ENCODE data around the gene PACSIN1. TPM values are rescaled to one million over a fixed set of nuclear protein-coding genes. Genes with fewer than 3 reads are reported as not detected.

The PACSIN1 gene
- total and polyA plus RNA-seq, 4 donors: 0.03 to 0.17 (median 0.15) TPM

- Histone ChIP-seq H3K9me3 (ENCODE audit: control insufficient read depth in 4 of 4, low read length in 3 of 4) (no peaks in the 10 kb centered on the region), H3K27ac (ENCODE audit: low read depth in 1 of 2, low read length in 2 of 2) (no peak overlapping the region), H3K4me1 (ENCODE audit: control insufficient read depth in 4 of 4, insufficient read depth in 4 of 4, low read length in 3 of 4) (no peaks in the 10 kb centered on the region), H3K4me3 (ENCODE audit: low read depth in 1 of 3, low read length in 3 of 3) (no peak overlapping the region), H3K27me3 (ENCODE audit: control insufficient read depth in 4 of 4, insufficient read depth in 4 of 4, low read length in 3 of 4) (no peaks in the 10 kb centered on the region), H3K36me3 (ENCODE audit: control insufficient read depth in 4 of 4, insufficient read depth in 3 of 4, low read depth in 1 of 4, low read length in 3 of 4) (no peaks in the 10 kb centered on the region), H3K9ac (ENCODE audit: low read depth in 1 of 2, low read length in 2 of 2) (no peak overlapping the region)
- DNase-seq (ENCODE audit: low spot score): no peak
- WGBS: 94% methylated on average over 8 of the region's 8 CpGs
- TF ChIP-seq ATF3 (IDR thresholded peaks at IDR 0.05): no peak
- no peak for TF ChIP-seq NR2F2 (IDR thresholded peaks at IDR 0.05)
- TF ChIP-seq, protein P1, sequence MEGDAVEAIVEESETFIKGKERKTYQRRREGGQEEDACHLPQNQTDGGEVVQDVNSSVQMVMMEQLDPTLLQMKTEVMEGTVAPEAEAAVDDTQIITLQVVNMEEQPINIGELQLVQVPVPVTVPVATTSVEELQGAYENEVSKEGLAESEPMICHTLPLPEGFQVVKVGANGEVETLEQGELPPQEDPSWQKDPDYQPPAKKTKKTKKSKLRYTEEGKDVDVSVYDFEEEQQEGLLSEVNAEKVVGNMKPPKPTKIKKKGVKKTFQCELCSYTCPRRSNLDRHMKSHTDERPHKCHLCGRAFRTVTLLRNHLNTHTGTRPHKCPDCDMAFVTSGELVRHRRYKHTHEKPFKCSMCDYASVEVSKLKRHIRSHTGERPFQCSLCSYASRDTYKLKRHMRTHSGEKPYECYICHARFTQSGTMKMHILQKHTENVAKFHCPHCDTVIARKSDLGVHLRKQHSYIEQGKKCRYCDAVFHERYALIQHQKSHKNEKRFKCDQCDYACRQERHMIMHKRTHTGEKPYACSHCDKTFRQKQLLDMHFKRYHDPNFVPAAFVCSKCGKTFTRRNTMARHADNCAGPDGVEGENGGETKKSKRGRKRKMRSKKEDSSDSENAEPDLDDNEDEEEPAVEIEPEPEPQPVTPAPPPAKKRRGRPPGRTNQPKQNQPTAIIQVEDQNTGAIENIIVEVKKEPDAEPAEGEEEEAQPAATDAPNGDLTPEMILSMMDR (IDR thresholded peaks at IDR 0.05; ENCODE audit: low read depth, low read length, missing input control): no peak
- TF ChIP-seq ZBTB33 (IDR thresholded peaks at IDR 0.05): no peak
- no peak for TF ChIP-seq FOXA1 (IDR thresholded peaks at IDR 0.05)
- TF ChIP-seq FOXA2 (IDR thresholded peaks at IDR 0.05): no peak
- no peak for TF ChIP-seq JUND (IDR thresholded peaks at IDR 0.05)
Observed at GRCh38 chr6:34519971-34520644, 54.2 kb downstream of the PACSIN1 start.

- 88% methylated on average over 24 of the region's 24 CpGs for WGBS
- TF ChIP-seq, protein P1 (IDR thresholded peaks at IDR 0.05; ENCODE audit: low read depth, low read length, missing input control): no peak
- TF ChIP-seq FOXA2 (IDR thresholded peaks at IDR 0.05) (no peak), RAD21 (IDR thresholded peaks at IDR 0.05) (no peak), RXRA (IDR thresholded peaks at IDR 0.05) (no peak), YY1 (IDR thresholded peaks at IDR 0.05) (no peak), EGR1 (IDR thresholded peaks at IDR 0.05; ENCODE audit: low read depth in 2 of 2) (no peak), HNF4G (IDR thresholded peaks at IDR 0.05) (no peak), FOXA1 (IDR thresholded peaks at IDR 0.05) (no peak), ZBTB33 (IDR thresholded peaks at IDR 0.05) (no peak), ATF3 (IDR thresholded peaks at IDR 0.05) (no peak), HNF4A (conservative IDR thresholded peaks at IDR 0.05) (no peak), JUND (IDR thresholded peaks at IDR 0.05) (no peak)
- TF ChIP-seq, protein P2, sequence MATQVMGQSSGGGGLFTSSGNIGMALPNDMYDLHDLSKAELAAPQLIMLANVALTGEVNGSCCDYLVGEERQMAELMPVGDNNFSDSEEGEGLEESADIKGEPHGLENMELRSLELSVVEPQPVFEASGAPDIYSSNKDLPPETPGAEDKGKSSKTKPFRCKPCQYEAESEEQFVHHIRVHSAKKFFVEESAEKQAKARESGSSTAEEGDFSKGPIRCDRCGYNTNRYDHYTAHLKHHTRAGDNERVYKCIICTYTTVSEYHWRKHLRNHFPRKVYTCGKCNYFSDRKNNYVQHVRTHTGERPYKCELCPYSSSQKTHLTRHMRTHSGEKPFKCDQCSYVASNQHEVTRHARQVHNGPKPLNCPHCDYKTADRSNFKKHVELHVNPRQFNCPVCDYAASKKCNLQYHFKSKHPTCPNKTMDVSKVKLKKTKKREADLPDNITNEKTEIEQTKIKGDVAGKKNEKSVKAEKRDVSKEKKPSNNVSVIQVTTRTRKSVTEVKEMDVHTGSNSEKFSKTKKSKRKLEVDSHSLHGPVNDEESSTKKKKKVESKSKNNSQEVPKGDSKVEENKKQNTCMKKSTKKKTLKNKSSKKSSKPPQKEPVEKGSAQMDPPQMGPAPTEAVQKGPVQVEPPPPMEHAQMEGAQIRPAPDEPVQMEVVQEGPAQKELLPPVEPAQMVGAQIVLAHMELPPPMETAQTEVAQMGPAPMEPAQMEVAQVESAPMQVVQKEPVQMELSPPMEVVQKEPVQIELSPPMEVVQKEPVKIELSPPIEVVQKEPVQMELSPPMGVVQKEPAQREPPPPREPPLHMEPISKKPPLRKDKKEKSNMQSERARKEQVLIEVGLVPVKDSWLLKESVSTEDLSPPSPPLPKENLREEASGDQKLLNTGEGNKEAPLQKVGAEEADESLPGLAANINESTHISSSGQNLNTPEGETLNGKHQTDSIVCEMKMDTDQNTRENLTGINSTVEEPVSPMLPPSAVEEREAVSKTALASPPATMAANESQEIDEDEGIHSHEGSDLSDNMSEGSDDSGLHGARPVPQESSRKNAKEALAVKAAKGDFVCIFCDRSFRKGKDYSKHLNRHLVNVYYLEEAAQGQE (IDR thresholded peaks at IDR 0.05): no peak
- TF ChIP-seq, protein P3, sequence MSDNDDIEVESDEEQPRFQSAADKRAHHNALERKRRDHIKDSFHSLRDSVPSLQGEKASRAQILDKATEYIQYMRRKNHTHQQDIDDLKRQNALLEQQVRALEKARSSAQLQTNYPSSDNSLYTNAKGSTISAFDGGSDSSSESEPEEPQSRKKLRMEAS (IDR thresholded peaks at IDR 0.05): no peak
- DNase-seq (ENCODE audit: low spot score): no peak
- no peaks in the 10 kb centered on the region for H3K9me3 ChIP-seq (ENCODE audit: control insufficient read depth in 4 of 4, low read length in 3 of 4)
- no peak overlapping the region for H3K4me3 ChIP-seq (ENCODE audit: low read depth in 1 of 3, low read length in 3 of 3)
- no peak overlapping the region for H3K9ac ChIP-seq (ENCODE audit: low read depth in 1 of 2, low read length in 2 of 2)
- H3K4me1 ChIP-seq (ENCODE audit: control insufficient read depth in 4 of 4, insufficient read depth in 4 of 4, low read length in 3 of 4): no peaks in the 10 kb centered on the region
- H3K27me3 ChIP-seq (ENCODE audit: control insufficient read depth in 4 of 4, insufficient read depth in 4 of 4, low read length in 3 of 4): no peaks in the 10 kb centered on the region
- no peak overlapping the region for H3K27ac ChIP-seq (ENCODE audit: low read depth in 1 of 2, low read length in 2 of 2)
- H3K36me3 ChIP-seq (ENCODE audit: control insufficient read depth in 4 of 4, insufficient read depth in 3 of 4, low read depth in 1 of 4, low read length in 3 of 4): no peaks in the 10 kb centered on the region
Observed at GRCh38 chr6:34520645-34521462, 55.0 kb downstream of the PACSIN1 start.
